Rectal smooth muscle tissue (tissue), 1 donor: ENCODE data around the gene DLG2.

Experiments used
- H3K27ac ChIP-seq: one replicate; pipeline ENCODE4 v1.7.0; 2013; ENCODE audit warnings: low read depth, low read length, inconsistent platforms
- H3K27me3 ChIP-seq: one replicate; pipeline ENCODE4 v1.7.0; 2013; ENCODE audit warnings: low read length; ENCODE audit not compliant: control insufficient read depth, insufficient read depth
- H3K36me3 ChIP-seq: one replicate; pipeline ENCODE4 v1.7.0; 2013; ENCODE audit warnings: low read length; ENCODE audit not compliant: control insufficient read depth, insufficient read depth
- H3K4me1 ChIP-seq: one replicate; pipeline ENCODE4 v1.7.0; 2013; ENCODE audit warnings: low read length; ENCODE audit not compliant: control insufficient read depth, insufficient read depth
- H3K4me3 ChIP-seq: one replicate; pipeline ENCODE4 v1.7.0; 2013; ENCODE audit warnings: low read length
- H3K9ac ChIP-seq: one replicate; pipeline ENCODE4 v1.7.0; 2013; ENCODE audit warnings: low read length

Gene DLG2

DNA sequence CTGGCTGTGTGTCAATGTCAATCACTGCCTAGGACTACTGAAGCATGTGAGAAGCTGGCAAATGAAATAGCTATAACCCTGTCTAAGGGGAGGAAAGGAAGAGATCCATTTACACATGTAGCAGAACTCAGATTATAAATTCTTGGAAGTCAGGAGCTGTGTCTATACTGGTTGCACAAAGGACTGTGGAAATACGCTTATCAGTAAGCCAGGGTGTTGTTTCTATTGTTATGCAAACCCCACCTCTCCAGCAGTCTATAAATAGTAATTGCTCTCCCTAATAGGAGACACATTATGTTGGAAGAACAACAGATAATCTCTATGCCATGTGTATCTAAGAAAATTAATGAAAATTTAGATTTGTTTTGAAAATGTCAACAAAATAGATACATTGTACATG lies 1647.6 kb downstream of the DLG2 start:
- Histone ChIP-seq H3K36me3 (no peaks in the 10 kb centered on the region), H3K4me3 (no peak overlapping the region), H3K27ac (no peak overlapping the region), H3K4me1 (no peaks in the 10 kb centered on the region), H3K27me3 (no peaks in the 10 kb centered on the region), H3K9ac (no peak overlapping the region)

DNA sequence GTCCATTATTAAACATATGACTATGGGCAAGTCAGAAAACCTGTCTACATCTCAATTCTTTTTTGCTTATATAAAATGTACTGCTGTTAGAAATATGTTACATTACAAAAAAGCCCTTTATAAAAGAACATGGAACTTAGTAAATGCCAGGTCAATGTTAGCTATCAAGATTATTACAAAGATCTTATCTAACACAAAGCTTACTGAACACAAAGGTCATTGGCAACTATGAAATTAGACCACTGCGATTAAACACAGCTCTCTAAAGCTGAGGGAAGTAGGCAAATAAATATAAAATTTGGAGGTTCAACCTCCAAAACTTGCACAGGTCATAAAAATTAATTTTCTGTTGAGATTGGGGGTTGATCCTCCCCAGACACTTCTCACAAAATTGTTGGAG lies 1648.2 kb downstream of the DLG2 start:
- H3K27ac ChIP-seq = no peak overlapping the region

DNA sequence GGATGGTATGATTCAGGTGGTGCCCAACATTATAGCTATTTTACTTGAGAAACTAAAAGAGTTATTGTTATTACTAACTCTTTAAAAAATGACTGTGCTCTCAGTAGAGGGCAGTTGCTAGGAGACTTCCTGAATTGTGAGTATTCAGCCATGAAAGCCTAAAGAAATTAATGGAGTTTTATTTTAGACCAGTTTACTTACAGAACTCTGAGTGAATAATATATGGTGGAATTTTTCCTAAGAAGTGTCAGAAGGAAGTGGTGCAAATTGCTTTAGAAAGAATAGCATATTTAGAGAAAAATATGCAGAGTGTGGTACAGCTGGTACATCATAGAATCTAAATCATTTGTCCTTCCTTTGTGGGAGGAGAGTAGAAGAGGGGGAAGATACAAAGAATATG lies 1651.1 kb downstream of the DLG2 start:
- H3K27ac ChIP-seq = no peak overlapping the region

More for the DNA sequence above, 1648.2 kb downstream of the DLG2 start:
- no peaks in the 10 kb centered on the region for H3K4me1 ChIP-seq
- no peaks in the 10 kb centered on the region for H3K27me3 ChIP-seq
- no peak overlapping the region for H3K4me3 ChIP-seq
- H3K9ac ChIP-seq = no peak overlapping the region
- no peaks in the 10 kb centered on the region for H3K36me3 ChIP-seq

DNA sequence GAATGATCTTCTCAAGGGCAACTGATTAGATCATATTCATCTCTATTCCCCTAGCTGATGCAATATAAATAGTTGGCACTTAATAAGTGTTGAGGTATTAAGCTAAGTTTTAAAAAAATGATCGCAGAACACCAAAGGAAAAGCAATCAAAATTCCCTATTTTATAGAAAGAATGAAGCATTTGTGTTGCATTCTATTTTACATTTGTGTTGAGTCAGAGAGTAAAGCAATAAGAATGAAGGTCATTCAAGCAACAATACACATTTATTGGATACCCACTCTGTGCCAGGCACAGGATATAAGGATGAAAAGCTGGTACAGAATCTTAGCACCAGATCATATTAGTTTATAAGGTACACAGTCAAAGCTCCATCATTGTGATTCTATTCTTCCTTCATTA lies 1654.6 kb downstream of the DLG2 start:
- H3K27ac ChIP-seq = no peak overlapping the region
- no peaks in the 10 kb centered on the region for H3K36me3 ChIP-seq
- no peak overlapping the region for H3K9ac ChIP-seq
- no peaks in the 10 kb centered on the region for H3K27me3 ChIP-seq
- H3K4me1 ChIP-seq = no peaks in the 10 kb centered on the region
- H3K4me3 ChIP-seq = no peak overlapping the region

More for the DNA sequence above, 1651.1 kb downstream of the DLG2 start:
- Histone ChIP-seq H3K4me3 (no peak overlapping the region), H3K27me3 (no peaks in the 10 kb centered on the region), H3K4me1 (no peaks in the 10 kb centered on the region), H3K36me3 (no peaks in the 10 kb centered on the region), H3K9ac (no peak overlapping the region)

DNA sequence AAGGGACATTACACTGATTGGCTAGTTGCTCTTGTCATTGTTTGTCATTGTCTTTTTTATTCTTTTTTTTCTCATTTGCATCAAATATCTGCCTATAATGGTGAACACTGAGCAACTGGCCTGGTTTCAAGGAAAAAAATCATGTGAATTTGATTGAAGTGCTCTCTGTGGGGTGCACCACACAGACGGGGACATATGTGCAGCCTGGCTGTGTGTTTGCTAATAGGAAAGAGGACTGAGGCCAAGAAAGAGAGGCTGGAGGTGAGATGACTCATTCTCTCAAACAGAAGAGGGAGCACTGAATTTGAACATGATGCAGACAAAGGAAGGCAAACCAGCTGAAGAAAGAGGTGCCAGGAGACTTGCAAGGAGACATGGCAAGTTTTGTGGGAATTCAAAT lies 1656.1 kb downstream of the DLG2 start:
- Histone ChIP-seq H3K4me3 (no peak overlapping the region), H3K27ac (no peak overlapping the region), H3K9ac (no peak overlapping the region), H3K36me3 (no peaks in the 10 kb centered on the region), H3K4me1 (no peaks in the 10 kb centered on the region), H3K27me3 (no peaks in the 10 kb centered on the region)

DNA sequence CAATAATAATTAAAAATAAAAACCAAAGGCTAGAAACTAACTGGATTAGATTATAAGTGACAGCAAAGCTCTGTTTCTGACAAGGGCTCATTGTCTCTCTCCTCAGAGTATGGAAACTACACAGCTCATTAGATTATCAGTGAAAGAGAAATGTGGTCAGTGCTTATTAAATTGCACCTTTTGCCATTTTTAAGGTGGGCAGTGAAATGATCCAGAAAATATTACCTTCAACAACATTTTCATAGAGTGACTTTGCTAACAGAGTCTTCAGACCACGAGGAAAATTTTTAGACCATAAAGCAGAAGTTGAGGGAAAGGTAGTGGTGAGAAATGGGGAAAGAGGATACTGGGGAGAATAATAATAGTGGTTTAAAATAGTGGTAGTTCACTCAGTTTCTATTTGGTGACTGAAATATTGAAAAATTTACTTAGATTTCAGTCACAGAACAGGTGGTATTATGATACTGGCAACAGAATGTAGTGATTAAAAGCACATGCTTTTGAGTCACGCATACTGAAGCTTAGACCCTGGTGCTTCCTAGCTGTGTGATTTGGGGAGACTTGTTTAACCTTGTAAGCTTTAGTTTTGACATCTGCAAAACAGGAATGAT lies 1657.0 kb downstream of the DLG2 start:
- Histone ChIP-seq H3K4me1 (no peaks in the 10 kb centered on the region), H3K27me3 (no peaks in the 10 kb centered on the region), H3K27ac (no peak overlapping the region), H3K4me3 (no peak overlapping the region), H3K36me3 (no peaks in the 10 kb centered on the region), H3K9ac (no peak overlapping the region)

DNA sequence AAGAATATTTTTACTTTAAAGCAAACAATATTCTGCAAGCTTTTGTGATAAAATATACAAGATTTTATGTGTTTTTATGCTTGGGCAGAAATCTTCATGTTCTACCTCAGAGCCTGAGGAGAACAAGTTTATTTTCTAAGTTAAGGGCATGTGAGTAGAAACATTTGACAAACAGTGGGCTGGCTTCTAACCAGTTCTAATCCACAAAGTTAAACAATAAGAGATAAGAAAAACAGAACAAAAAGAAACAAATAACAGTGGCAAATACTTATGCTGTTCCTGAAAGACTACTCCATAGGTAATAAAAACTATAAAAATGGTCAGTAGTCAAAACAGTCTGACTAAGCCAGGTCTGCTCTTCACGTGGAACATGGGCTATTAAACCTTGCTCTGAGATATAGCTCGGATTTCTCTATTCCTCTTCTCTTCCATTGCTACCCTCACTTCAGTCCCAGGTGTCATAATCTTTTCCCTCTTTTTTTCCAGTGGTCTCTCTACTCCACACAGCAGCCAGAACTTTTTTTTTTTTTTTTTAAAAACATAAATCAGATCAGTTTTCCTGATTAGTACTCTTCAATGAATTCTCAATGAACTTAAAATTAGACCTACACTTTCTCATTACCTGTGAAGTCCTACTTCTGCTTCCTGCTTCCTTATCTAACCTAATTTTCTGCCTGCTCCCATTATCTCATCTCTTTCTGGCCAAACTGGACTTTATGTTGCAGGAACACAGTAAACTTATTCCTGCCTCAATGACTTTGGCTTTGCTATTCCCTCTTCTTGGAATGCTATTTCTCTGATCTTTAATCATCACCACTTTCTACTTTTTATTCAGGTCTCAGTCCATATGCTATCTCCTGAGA lies 1669.9 kb downstream of the DLG2 start:
- no peak overlapping the region for H3K4me3 ChIP-seq
- no peaks in the 10 kb centered on the region for H3K27me3 ChIP-seq
- no peaks in the 10 kb centered on the region for H3K36me3 ChIP-seq
- H3K27ac ChIP-seq = no peak overlapping the region
- H3K9ac ChIP-seq = no peak overlapping the region
- H3K4me1 ChIP-seq = no peaks in the 10 kb centered on the region

DNA sequence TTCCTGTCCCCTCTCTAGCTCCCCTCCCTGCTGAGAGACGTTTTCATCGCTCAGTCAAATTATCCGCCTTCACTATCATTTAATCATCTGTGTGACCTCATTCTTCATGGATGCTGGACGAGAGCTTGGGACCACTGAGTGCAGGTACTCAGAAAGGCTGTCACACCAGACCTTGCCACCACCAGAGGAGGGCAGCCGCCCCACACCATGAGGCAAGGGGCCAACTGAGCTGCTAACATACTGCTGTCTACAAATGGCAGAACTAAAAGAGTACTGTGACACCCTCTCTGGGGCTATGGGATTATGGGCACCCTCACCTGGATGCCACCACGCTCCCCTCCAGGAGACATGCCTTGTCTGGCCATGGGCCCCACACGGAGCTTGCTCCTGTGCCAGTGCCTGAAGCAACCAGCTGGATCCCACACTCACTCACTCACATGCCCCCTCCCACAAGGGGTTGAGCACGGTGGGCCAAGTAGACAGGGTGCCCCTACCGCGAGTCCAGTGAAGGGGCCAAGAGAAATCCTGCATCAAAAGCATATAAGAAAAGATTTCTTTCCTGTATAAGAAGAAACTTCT lies 1670.9 kb downstream of the DLG2 start:
- no peaks in the 10 kb centered on the region for H3K4me1 ChIP-seq
- no peaks in the 10 kb centered on the region for H3K36me3 ChIP-seq
- H3K27me3 ChIP-seq = no peaks in the 10 kb centered on the region
- H3K9ac ChIP-seq = no peak overlapping the region
- no peak overlapping the region for H3K4me3 ChIP-seq
- no peak overlapping the region for H3K27ac ChIP-seq

DNA sequence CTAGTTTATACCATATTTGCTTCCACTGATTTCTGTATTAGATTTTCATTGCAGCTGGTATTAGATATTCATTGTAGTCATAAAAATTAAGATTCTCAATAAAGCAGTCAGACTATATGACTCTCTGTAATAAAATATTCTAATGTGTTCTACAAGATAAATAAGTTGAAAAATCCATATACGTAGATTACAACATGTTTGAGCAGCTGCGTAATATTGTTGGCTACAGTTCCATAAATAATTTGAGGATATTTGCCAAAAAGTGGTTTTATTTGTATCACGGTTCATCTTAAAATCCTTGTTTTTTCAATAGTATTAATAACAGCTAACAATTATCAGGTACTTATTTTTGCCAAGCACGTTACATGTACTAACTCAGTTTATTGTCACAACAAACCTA lies 1672.4 kb downstream of the DLG2 start:
- no peak overlapping the region for H3K9ac ChIP-seq
- no peaks in the 10 kb centered on the region for H3K36me3 ChIP-seq
- H3K4me1 ChIP-seq = no peaks in the 10 kb centered on the region
- H3K27me3 ChIP-seq = no peaks in the 10 kb centered on the region
- H3K4me3 ChIP-seq = no peak overlapping the region
- H3K27ac ChIP-seq = no peak overlapping the region

DNA sequence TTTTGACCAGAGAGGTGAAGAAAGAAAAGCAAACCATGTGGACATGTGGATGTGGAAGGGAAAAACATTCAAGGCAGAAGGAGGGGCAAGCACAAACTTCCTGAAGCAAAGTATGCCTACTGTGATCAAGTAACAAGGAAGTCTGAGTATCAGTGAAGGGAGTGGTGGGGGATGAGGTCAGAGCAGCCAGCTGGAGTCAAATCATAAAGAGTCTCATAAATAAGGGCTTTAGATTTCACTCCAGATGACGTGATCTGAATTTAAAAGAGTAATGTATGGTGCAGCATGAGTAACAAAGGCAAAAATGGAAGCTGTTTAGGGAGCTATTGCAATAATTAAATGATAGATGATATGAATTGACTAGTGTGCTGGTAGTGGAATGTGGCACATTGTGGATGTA lies 1675.6 kb downstream of the DLG2 start:
- no peak overlapping the region for H3K4me3 ChIP-seq
- no peak overlapping the region for H3K27ac ChIP-seq
- H3K27me3 ChIP-seq = no peaks in the 10 kb centered on the region
- no peak overlapping the region for H3K9ac ChIP-seq
- H3K4me1 ChIP-seq = no peaks in the 10 kb centered on the region
- no peaks in the 10 kb centered on the region for H3K36me3 ChIP-seq

DNA sequence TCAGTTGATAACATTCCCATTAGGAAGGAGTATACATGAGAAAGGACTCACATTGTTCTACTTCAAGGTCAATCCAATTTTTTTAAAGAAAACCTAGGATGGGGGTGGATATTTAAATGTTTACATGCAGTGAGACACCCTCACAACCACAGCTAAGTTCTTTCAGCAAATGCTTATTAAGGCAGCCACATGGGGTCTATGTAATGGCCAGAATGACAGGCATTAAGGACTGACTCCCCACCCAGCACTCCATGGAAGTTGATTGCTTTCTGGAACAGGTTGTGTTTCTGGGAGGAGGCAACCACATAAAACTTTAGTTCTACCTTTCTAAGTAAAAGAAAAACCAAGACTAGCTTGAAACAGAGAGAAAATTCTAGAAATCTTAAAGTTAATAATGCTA lies 1678.9 kb downstream of the DLG2 start:
- H3K4me1 ChIP-seq = no peaks in the 10 kb centered on the region
- no peaks in the 10 kb centered on the region for H3K27me3 ChIP-seq
- H3K4me3 ChIP-seq = no peak overlapping the region
- no peak overlapping the region for H3K9ac ChIP-seq
- no peak overlapping the region for H3K27ac ChIP-seq
- H3K36me3 ChIP-seq = no peaks in the 10 kb centered on the region

DNA sequence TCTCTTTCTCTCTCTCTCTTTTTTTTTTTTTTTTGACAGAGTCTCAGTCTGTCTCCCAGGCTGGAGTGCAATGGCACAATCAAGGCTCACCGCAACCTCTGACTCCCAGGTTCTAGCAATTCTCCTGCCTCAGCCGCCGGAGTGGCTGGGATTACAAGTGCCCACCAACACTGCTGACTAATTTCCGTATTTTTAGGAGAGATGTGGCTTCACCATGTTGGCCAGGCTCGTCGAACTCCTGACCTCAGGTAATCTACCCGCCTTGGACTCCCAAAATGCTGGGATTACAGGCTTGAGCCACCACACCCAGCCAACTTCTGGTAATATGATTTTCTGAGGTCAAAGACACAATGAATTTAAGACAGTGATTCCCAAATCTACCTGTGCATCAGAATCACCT lies 1681.2 kb downstream of the DLG2 start:
- no peaks in the 10 kb centered on the region for H3K36me3 ChIP-seq
- H3K4me3 ChIP-seq = no peak overlapping the region
- no peaks in the 10 kb centered on the region for H3K27me3 ChIP-seq
- no peaks in the 10 kb centered on the region for H3K4me1 ChIP-seq
- H3K27ac ChIP-seq = no peak overlapping the region
- no peak overlapping the region for H3K9ac ChIP-seq
